Vagina (tissue), 2 donors: ENCODE data around the gene ABI1.

Experiments used
- POLR2A ChIP-seq, 2 donors: fragments of 450-650 bp; IDR thresholded peaks; one replicate each; pipeline ENCODE4 v1.6.1; 2017; ENCODE audit warnings: antibody characterized with exemption in 2 of 2, mild to moderate bottlenecking in 2 of 2, moderate library complexity in 2 of 2
- POLR2AphosphoS5 ChIP-seq, 2 donors: sonication (generic); formaldehyde crosslinking; IDR thresholded peaks; one replicate each; pipeline ENCODE4 v1.9.0; 2017; ENCODE audit warnings: antibody characterized with exemption in 2 of 2, mild to moderate bottlenecking in 2 of 2, low read depth in 1 of 2; ENCODE audit not compliant: insufficient read depth in 1 of 2
- TF ChIP-seq, protein P1 (sequence below), 3 experiments: fragments of 450-650 bp in 2 of 3; fragments of 200-600 bp in 1 of 3; sonication (generic) in 1 of 3; IDR thresholded peaks; one replicate each; pipeline ENCODE4 v1.5.1; 2017 to 2019; ENCODE audit warnings: antibody characterized with exemption in 3 of 3, mild to moderate bottlenecking in 2 of 3, moderate library complexity in 2 of 3

- TF ChIP-seq, protein P1, sequence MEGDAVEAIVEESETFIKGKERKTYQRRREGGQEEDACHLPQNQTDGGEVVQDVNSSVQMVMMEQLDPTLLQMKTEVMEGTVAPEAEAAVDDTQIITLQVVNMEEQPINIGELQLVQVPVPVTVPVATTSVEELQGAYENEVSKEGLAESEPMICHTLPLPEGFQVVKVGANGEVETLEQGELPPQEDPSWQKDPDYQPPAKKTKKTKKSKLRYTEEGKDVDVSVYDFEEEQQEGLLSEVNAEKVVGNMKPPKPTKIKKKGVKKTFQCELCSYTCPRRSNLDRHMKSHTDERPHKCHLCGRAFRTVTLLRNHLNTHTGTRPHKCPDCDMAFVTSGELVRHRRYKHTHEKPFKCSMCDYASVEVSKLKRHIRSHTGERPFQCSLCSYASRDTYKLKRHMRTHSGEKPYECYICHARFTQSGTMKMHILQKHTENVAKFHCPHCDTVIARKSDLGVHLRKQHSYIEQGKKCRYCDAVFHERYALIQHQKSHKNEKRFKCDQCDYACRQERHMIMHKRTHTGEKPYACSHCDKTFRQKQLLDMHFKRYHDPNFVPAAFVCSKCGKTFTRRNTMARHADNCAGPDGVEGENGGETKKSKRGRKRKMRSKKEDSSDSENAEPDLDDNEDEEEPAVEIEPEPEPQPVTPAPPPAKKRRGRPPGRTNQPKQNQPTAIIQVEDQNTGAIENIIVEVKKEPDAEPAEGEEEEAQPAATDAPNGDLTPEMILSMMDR (IDR thresholded peaks at IDR 0.05): no peak
- TF ChIP-seq POLR2AphosphoS5 (IDR thresholded peaks at IDR 0.05; ENCODE audit: insufficient read depth in 1 of 2, low read depth in 1 of 2): no peak
- TF ChIP-seq POLR2A (IDR thresholded peaks at IDR 0.05): no peak
These were observed 58.9 kb downstream of the ABI1 start for GRCh38 chr10:26801831-26802230.
